NCI-H510A (cell line): Measurements from ENCODE around the gene SPATA46.
"Not testable (repeated sequence)": the region's sequence is repeated elsewhere in the genome, so short reads cannot be mapped to it uniquely, and the experiment has no call there.

Experiments used
- DNase-seq: peaks from one replicate; lab custom pipeline; 2025; lab: John Stamatoyannopoulos, UW

The SPATA46 gene

GRCh38 chr1:162353702-162354101 lies 23.0 kb downstream of the SPATA46 start:
- DNase-seq: no peak

- no peak for DNase-seq
Measured at GRCh38 chr1:162353078-162353477, 23.6 kb downstream of the SPATA46 start.

- DNase-seq: not testable (repeated sequence)
Measured at GRCh38 chr1:162351874-162352273, 24.8 kb downstream of the SPATA46 start.

GRCh38 chr1:162351246-162351842 lies 25.3 kb downstream of the SPATA46 start:
- DNase-seq: no peak

GRCh38 chr1:162349635-162350330 lies 26.9 kb downstream of the SPATA46 start:
- no peak for DNase-seq

GRCh38 chr1:162347281-162347680 lies 29.4 kb downstream of the SPATA46 start:
- DNase-seq: no peak

- no peak for DNase-seq
Measured at GRCh38 chr1:162343470-162343869, 33.2 kb downstream of the SPATA46 start.

GRCh38 chr1:162342452-162342983 lies 34.1 kb downstream of the SPATA46 start:
- DNase-seq: no peak

- DNase-seq: no peak
Measured at GRCh38 chr1:162336621-162337285, 39.9 kb downstream of the SPATA46 start.

GRCh38 chr1:162335126-162335525 lies 41.5 kb downstream of the SPATA46 start:
- DNase-seq: no peak

GRCh38 chr1:162333991-162334390 lies 42.7 kb downstream of the SPATA46 start:
- no peak for DNase-seq

- no peak for DNase-seq
Measured at GRCh38 chr1:162329826-162330225, 46.8 kb downstream of the SPATA46 start.

- DNase-seq: no peak
Measured at GRCh38 chr1:162328512-162328911, 48.1 kb downstream of the SPATA46 start.

- DNase-seq: no peak
Measured at GRCh38 chr1:162327788-162328165, 48.9 kb downstream of the SPATA46 start.

GRCh38 chr1:162327144-162327787 lies 49.4 kb downstream of the SPATA46 start:
- DNase-seq: no peak

- no peak for DNase-seq
Measured at GRCh38 chr1:162326559-162326958, 50.1 kb downstream of the SPATA46 start.

- DNase-seq: no peak
Measured at GRCh38 chr1:162324396-162324795, 52.3 kb downstream of the SPATA46 start.
